GM18909 (cell line): ENCODE measurements around the gene NTM.

Experiments used
- ATAC-seq: cut with Tn5 transposase; IDR thresholded peaks from one replicate; pipeline ENCODE4 v1.9.1; 2021; ENCODE audit warnings: mild to moderate bottlenecking; ENCODE audit not compliant: unreplicated experiment, poor library complexity

The NTM gene

GRCh38 chr11:131538322-131538721 is 167.9 kb downstream of the NTM start:
- ATAC-seq, result no peak

GRCh38 chr11:131540676-131541075 is 170.3 kb downstream of the NTM start:
- no peak for ATAC-seq

- ATAC-seq, result no peak
These were observed 173.1 kb downstream of the NTM start for GRCh38 chr11:131543389-131544025.

- no peak for ATAC-seq
These were observed 174.2 kb downstream of the NTM start for GRCh38 chr11:131544591-131544990.

- no peak for ATAC-seq
These were observed 175.9 kb downstream of the NTM start for GRCh38 chr11:131546218-131546895.

GRCh38 chr11:131549099-131549498 is 178.7 kb downstream of the NTM start:
- no peak for ATAC-seq

- ATAC-seq, result no peak
These were observed 179.4 kb downstream of the NTM start for GRCh38 chr11:131549770-131550169.

GRCh38 chr11:131560287-131560686 is 189.9 kb downstream of the NTM start:
- ATAC-seq, result no peak

GRCh38 chr11:131561501-131561900 is 191.1 kb downstream of the NTM start:
- ATAC-seq, result no peak

GRCh38 chr11:131561972-131562371 is 191.6 kb downstream of the NTM start:
- ATAC-seq, result no peak

- no peak for ATAC-seq
These were observed 197.9 kb downstream of the NTM start for GRCh38 chr11:131568318-131568717.

GRCh38 chr11:131571571-131571970 is 201.2 kb downstream of the NTM start:
- ATAC-seq, result no peak

GRCh38 chr11:131572423-131572822 is 202.0 kb downstream of the NTM start:
- no peak for ATAC-seq

- ATAC-seq, result no peak
These were observed 209.5 kb downstream of the NTM start for GRCh38 chr11:131579932-131580387.

- ATAC-seq, result no peak
These were observed 210.1 kb downstream of the NTM start for GRCh38 chr11:131580476-131580875.

- ATAC-seq, result no peak
These were observed 210.6 kb downstream of the NTM start for GRCh38 chr11:131581046-131581445.

GRCh38 chr11:131582021-131582525 is 211.7 kb downstream of the NTM start:
- no peak for ATAC-seq

- no peak for ATAC-seq
These were observed 213.0 kb downstream of the NTM start for GRCh38 chr11:131583421-131583820.

- no peak for ATAC-seq
These were observed 213.5 kb downstream of the NTM start for GRCh38 chr11:131583938-131584337.

GRCh38 chr11:131584785-131585592 is 214.6 kb downstream of the NTM start:
- ATAC-seq, result no peak

GRCh38 chr11:131588057-131588456 is 217.6 kb downstream of the NTM start:
- ATAC-seq, result no peak
